HT1080 (cell line): ENCODE measurements around the gene GYS2. TPM values are rescaled to one million over a fixed set of nuclear protein-coding genes. Genes with fewer than 3 reads are reported as not detected.

Source experiments
- DNase-seq: peaks from one replicate; pipeline ENCODE4 v3.0.0-alpha.2; 2015; ENCODE audit warnings: low read depth
- total RNA-seq: library from RNA; depleted of rRNA; stranded (reverse); fragments of >200 nt; shearing (Covaris generic); gene quantifications from 2 replicates; pipeline ENCODE4 v1.2.3, GENCODE V29; 2014

GYS2 gene
- total RNA-seq, 1 experiment from 2014 or later, result not detected

GRCh38 chr12:21553329-21553675 lies 51.3 kb downstream of the GYS2 start:
- DNase-seq, result no peak

- no peak for DNase-seq
Observed at GRCh38 chr12:21552635-21553328, 51.9 kb downstream of the GYS2 start.

DNA sequence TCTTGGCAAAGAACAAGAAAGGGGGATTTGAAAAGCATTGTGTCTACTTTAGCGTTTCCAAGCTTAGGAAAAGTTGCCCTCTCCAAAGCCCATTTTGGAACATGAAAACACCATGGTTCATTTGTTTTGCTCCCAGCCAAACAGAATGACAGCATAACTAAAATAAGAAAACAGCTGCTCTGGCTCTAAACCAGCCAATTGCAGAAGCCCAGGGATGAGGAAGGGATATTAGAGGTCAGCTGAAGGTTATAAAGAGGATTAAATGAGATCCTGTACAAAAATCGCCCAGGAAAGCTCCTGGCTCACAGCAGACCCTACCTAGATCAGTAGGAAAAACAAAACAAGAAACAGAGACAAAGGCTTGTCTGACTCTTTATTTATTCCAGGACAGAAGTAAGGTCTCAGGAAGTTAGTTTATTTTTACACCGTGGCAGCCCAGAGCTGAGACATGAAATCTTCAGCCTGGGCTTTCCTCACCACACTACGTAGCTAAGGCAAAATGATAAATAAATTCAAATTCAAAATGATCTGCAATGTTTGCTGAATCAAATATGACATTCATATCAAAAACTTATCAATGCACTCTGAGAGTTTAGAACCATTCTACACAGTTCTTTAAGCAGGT lies 52.7 kb downstream of the GYS2 start:
- no peak for DNase-seq

- no peak for DNase-seq
Observed at GRCh38 chr12:21547437-21547836, 57.2 kb downstream of the GYS2 start.

DNA sequence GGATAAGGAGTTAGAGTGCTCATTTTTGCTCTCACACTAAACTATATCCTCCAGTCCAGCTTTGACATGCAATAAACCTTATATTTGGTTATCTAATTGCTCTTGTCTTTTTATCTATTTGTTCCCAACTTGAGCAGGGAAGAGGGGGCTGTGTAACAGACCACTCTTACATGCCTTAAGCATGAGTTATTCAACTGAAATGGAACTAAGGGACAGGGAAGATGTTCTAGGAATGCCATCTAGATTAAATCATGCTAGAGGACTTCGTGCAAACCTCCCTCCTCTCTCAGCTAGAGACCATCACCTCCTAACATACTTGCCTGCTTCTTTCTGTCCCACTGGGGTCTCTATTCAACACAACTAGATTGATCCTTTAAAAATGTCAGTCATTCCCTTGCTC lies 57.9 kb downstream of the GYS2 start:
- DNase-seq, result peak; percentile 1

DNA sequence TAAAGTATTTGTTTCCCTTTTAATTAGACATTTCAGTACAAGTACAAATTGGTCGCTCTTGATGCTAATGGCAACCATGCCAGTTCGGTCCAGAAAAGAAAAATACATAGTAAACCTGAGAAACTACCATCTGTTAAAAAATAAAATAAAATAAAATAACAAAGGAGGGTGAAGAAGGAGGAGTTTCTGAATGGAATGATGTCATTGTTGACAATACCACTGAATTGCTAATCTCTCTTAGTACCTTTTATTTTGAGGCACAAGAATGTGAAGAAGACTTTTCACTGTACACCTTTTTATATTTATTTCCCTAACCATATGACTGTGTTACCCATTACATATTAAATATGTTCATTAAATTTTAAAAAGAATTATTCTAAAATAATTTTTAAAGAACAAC lies 59.1 kb downstream of the GYS2 start:
- no peak for DNase-seq

- no peak for DNase-seq
Observed at GRCh38 chr12:21543151-21543550, 61.5 kb downstream of the GYS2 start.

DNA sequence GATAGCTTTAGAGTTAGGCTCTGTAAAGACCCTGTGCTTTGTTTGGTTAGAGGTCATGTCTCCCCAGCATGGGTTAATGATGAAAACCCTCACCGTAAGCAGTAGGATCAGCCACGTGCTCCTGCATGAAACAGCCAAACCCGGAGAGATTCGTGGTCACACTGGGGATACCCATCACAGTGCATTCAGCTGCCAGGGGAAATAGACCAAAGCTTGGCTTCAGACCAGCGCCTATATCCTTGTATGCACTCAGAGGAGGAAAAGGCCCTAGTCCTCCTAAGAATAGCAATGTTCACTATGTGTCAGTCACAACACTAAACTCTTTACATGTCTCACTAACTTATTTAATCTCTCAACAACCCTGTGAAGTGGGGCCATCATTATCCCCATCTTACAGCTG lies 62.2 kb downstream of the GYS2 start:
- no peak for DNase-seq

DNA sequence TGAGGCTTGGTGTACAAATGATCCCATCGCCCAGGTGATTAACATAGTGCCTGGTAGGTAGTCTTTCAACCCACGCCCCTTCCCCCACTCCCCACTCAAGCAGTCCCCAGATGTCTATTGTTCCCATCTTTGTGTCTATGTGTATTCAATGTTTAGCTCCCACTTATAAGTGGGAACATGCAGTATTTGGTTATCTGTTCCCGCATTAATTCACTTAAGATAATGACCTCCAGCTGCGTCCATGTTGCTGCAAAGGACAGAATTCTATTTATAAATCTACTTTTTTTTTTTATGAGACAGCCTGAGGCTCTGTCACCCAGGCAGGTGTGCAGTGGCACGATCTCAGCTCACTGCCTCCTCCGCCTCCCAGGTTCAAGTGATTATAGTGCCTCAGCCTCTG lies 62.9 kb downstream of the GYS2 start:
- DNase-seq, result no peak

DNA sequence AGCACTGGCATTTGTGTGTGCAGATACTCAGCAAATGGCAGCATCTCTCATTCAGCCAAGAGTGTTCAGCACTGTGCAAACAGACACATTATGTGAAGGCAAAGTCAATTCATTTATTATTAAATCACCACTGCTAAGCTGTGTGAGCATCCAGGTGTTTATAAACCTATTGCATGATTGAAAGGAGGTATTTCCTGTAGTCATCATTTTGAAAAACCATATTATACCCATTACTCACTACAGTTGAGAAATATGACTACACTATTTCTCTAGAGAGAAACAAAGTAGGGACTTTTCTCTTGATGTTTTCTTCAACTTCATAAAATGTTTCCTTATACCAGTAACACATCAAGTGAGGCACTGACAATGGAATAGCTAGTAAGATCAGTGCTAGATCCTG lies 64.8 kb downstream of the GYS2 start:
- no peak for DNase-seq

GRCh38 chr12:21538061-21538653 lies 66.5 kb downstream of the GYS2 start:
- DNase-seq, result no peak

GRCh38 chr12:21529456-21529855 lies 75.2 kb downstream of the GYS2 start:
- no peak for DNase-seq

DNA sequence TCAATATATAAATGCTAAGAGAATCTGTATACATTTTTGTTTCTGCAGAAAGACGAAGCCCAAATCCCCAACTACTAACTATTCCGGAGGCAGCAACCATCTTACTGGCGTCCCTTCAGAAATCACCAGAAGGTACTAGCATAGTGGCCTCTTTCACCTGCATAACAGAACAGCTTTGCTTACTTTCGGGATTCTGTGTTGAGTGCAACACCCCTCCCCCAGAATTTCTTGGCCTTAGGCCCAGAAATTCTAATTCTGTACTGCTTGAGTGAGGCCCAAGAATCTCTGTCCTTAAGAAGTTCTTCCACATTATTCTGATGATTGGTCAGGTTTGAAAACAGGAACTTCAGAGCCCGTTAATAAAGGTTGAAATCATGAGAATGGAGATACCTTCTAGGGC lies 75.7 kb downstream of the GYS2 start:
- DNase-seq, result no peak

- peak; percentile 58 for DNase-seq
Observed at GRCh38 chr12:21527451-21528180, 77.0 kb downstream of the GYS2 start.

DNA sequence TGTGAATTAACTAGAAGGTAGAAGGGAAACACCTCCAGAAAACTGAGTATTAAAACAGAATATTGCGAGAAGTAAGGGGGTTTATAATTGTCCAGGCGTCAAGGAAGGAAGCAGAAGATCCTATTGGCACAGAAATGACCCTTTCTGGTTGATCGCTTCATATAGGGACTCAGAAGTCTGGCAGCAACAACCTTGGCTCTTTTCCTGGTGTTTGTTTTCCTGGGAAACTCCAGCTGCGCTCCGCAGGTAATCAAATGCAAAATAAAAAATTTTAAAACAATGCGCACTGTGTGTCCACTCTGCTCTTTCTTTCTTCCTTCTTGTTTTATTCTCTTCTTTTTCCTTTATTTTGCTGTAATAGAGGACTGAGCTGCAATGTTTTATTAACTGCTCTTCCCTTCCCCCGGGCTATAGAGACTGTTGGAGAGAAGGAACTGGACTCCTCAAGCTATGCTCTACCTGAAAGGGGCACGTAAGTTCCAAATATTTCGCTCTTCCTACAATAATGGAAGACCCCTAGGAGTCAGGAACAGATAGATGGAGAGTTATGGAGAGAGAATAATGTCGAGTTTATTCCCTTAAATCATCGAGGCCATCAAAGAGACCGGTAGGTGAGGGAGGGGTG lies 77.8 kb downstream of the GYS2 start:
- DNase-seq, result no peak

GRCh38 chr12:21526053-21526452 lies 78.6 kb downstream of the GYS2 start, which contains the start of gene SPX:
SPX (plus strand) TSS chr12:21526296; CDS start chr12:21526473, 177 bp downstream.
- peak; percentile 17 for DNase-seq

DNA sequence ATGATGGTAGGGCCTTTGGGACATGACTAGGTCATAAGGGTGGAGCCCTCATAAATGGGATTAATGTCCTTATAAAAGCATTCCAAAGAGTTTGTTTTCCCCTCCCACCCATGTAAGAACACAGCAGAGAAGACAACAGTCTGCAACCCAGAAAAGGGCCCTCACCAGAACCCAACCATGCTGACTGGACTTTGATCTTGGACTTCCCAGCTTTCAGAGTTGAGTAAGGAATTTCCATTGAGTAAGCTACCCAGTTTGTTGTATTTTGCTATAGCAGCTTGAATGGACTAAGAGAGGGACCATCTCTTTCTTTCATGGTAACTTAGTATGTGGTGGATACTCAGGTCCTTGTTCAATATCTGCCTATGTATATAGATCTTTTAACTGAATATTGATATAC lies 81.5 kb downstream of the GYS2 start:
- no peak for DNase-seq

DNA sequence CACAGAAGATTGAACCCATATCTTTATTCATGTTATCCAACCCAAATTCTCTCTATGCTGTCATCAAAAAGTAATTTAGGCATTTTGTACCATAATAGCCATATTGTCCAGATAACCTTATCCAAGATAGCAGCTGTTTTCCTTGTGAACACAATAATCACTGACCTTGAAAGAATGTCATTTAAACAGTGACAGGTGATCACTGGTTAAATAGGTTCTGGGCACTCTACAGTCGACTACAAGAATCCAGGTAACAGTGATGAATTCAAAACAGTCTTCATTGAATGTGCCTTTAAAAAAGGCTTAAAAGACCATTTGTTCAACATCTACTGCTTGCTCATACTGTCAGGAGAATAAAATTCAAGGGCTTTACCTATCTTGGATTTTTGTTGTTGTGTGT lies 83.1 kb downstream of the GYS2 start:
- no peak for DNase-seq

GRCh38 chr12:21518451-21518850 lies 86.2 kb downstream of the GYS2 start:
- no peak for DNase-seq

DNA sequence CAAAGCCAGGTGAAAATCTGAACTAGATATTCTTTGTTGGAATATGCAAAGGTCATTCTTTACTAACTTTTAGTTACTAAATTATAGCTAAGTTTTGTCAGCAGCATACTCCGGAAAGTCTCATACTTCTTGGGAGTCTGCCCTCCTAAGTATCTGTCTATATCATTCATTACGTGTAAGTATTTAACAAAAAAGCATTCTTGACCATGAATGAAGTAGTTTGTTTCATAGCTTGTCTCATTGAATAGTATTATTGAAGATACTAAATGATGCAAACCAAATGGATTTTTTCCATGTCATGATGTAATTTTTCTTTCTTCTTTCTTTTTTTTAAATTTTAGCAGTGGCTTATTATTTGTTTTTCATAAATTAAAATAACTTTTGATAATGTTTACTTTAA lies 88.4 kb downstream of the GYS2 start:
- no peak for DNase-seq

DNA sequence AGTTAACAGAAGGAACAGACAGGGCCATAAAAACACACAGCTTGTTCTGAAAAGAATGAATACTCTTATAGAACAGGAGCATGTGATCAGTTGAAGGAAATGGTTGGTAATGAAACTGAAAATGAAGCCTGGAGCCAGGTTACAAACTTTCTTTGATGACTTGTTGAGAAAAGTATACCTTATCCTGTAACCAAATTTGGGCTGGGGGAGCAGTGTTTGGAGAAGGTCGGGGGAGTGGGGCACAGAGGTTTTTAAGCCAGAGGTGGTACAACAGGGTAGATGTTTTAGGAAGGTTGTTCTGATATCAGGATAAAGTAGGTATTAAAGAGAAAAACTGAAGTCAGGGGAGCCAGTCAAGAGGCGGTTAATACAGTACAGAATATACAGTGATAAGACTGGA lies 94.9 kb downstream of the GYS2 start:
- DNase-seq, result no peak

DNA sequence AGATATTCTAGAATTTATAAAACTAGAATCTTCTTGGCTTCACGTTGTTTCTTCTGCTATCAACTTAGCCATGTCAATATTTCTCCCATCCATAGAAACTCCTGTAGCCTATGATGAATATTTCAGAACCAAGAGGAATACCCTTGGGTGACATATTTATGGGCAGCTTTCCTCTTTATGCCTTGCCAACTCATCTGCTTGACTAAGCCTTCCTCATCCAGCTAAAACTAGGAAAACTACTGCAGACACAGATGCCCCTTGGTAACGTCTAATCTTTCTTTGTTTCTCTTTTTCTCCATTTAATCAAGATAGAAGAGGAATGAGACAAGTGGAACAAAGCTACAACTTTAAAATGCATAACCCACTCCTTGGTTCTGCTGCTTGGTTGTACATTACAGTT lies 96.8 kb downstream of the GYS2 start:
- DNase-seq, result no peak
